HG03135 (cell line): Measurements from ENCODE around the gene KCNK15.

Experiments
- ATAC-seq: cut with Tn5 transposase; IDR thresholded peaks from one replicate; pipeline ENCODE4 v1.9.1; 2021; ENCODE audit warnings: mild to moderate bottlenecking, moderate library complexity; ENCODE audit not compliant: unreplicated experiment

Gene KCNK15

DNA sequence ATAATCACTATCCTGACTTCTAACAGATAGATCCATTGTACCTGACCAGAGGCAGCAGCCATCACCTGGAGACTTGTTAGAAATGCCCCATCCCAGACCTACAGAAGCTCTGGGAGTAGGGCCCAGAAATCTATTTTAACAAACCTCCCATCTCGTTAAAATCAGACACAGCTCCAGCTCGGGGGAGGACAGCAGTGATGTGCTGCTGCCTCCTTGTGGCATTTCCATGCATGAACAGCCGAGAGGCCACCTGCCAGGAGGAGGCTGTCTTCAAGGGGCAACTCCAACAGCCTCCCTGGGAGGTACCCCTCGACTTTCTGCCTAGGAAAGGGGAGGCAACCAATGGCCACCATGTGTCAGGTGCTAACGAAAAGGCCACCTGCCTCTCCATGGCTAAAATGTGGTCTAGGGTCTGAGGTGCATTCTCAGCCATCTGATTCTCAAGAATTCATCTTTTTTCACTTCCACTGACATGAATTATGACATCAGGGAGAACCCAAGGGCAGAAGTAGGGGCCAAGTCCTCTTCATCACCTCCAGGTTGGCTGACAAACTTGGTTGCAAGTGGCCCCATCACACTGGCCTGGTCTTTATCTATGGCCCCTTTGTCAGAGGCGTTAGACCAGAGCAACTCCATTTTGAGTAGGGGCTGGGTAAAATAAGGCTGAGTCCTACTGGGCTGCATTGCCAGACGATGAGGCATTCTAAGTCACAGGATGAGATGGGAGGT, 12.2 kb upstream of the KCNK15 start:
- ATAC-seq: no peak

GRCh38 chr20:44734938-44735337, 10.7 kb upstream of the KCNK15 start:
- no peak for ATAC-seq

- ATAC-seq: no peak
These were observed 9.9 kb upstream of the KCNK15 start for GRCh38 chr20:44735816-44736169.

DNA sequence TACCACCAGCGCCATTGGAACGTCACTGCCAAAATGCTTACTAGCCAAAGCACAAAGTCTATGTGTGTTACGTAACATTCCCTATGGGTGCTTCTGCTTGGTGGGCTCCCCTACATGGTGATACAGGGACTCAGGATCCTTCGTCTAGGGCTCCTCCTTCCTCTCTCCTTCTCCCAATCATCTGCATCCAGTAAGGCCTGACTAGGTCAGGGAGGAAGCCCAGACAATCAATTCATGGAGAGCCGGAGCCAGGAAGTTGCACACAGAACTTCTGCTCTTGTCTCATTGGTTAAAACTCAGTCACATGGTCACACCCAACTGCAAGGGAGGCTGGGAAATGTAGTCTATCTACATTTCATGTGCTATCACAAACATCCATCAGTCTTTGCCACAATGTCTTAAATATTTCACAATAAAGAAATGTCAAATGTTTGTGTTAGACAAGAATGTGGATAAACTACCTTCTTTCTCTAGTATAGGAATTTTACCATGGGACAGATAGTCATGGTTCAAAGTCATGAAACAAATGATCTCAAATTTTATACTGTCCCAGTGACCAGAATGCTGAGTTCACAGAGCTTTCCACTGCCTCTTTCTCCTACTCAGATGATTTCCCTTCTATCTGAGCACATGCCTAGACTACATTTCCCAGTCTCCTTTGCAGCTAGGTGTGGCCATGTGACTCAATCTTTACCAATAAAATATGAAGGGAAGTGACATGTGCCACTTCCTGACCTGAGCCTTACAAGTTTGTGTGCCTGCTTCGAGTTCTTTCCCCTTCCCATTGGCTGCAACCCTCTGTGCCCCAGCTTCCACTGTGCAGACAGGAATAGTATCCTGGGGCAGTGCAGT, 9.3 kb upstream of the KCNK15 start:
- ATAC-seq: no peak

DNA sequence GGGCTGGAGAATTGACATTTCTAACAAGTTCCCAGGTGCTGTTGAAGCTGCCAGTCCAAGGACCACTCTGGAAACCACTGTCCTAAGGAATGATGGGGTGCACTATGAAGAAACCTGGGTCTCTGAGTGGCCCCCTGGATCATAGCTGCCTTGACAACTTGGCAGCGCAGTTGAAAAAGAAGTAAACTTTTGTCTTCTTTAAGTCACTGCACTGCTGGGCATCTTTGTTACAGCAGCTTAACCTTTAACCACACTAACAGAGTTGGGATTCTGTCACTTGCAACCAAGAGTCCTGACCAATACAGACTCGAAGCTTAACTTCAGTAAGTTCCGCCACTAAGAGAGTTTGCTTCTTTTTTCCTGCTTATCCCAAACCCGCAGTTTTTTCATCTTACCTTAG, 8.5 kb upstream of the KCNK15 start:
- ATAC-seq: no peak

- ATAC-seq: no peak
These were observed 6.7 kb upstream of the KCNK15 start for GRCh38 chr20:44738813-44739477.

- ATAC-seq: no peak
These were observed 5.7 kb upstream of the KCNK15 start for GRCh38 chr20:44739942-44740341.

DNA sequence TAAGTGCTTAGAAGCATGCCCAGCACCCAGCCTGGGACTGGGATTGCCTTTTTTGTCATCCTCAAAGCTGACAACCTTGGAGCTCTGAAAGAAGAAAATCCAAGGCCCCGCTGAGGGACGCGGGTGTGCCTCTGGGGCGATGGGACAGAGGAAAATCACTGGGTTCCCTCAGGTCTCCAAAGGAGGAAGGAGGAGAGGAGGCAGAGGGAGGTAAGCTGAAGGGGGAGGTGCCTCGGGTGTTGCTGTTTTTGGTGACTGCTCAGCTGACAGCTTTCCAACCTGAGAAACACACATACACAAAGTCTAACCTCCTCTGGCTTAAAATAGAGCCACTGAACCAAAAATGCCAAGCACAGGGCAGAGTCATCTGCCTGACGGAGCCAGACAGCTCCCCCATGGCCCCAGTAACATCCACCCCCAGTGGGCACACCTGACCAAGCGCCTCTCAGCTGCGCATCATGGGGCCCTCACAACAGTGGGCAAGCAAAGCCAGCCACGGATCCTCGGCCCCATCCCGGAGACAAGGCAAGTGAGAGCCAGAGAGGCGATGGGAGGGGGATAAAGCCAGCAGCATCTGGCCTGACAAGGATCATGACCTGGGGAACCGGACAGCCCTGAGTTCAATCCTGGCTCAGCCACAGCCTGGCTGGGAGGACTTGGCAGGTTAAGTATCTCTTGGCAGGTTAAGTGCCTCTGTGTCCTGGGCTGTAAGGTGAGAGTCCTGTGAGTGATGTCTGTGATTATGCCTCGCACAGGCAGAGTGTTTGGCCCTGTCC, 3.2 kb upstream of the KCNK15 start:
- ATAC-seq: no peak

- no peak for ATAC-seq
These were observed 2.5 kb upstream of the KCNK15 start for GRCh38 chr20:44743080-44743701.

DNA sequence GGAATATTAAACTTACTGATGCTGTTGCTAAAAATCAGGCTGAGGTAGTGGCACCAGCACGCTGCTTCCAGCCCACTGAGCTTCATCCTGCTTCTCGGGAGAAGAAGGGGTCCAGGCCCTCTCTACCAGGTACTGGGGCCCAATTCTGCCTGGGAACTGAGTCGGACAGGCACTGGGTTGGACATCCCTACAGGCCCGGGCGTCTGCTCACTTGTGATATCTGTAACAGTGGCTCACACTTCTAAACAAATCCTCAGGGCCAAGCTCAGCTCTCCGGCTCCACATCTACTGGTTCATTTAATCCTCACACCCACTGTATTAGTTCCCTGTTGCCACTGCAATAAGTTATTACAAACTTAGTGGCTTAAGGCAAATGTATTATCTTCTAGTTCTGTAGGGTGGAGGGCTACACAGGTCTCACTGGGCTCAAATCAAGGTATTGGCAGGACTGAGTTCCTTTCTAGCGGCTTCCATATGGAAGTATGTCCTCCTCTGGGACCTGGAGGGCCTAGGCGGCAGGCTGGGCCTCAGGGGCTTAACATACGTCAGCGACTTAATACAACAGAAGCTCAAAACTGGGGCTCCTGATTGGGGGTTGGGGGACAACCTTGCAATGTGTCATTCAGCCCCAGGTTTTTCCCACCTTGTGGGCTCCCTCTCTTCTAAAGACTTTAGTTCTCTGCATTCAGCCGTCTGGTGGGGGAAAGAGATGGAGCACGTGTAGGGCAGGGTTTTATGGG, 1.6 kb upstream of the KCNK15 start:
- ATAC-seq: no peak

DNA sequence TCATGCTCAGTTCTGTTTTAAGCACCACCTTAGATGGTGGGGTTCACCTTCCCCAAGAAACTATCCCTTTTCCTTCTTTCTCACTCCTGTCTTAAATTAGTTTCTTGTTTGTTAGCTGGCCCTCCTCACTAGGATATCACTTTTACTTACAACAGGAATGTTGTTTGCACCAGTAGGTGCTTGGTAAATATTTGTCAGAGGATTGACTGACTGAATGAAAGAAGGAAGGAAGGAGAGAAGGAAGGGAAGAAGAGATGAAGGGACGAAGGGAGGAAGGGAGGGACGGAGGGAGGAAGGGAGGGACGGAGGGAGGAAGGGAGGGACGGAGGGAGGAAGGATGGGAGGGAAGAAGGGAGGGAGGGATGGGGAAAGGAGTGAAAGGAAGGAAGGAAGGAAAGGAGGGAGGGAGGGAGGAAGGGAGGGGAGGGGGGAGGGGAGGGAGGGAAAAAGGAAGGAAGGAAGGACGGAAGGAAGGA, 505 bp upstream of the KCNK15 start:
- ATAC-seq: no peak

DNA sequence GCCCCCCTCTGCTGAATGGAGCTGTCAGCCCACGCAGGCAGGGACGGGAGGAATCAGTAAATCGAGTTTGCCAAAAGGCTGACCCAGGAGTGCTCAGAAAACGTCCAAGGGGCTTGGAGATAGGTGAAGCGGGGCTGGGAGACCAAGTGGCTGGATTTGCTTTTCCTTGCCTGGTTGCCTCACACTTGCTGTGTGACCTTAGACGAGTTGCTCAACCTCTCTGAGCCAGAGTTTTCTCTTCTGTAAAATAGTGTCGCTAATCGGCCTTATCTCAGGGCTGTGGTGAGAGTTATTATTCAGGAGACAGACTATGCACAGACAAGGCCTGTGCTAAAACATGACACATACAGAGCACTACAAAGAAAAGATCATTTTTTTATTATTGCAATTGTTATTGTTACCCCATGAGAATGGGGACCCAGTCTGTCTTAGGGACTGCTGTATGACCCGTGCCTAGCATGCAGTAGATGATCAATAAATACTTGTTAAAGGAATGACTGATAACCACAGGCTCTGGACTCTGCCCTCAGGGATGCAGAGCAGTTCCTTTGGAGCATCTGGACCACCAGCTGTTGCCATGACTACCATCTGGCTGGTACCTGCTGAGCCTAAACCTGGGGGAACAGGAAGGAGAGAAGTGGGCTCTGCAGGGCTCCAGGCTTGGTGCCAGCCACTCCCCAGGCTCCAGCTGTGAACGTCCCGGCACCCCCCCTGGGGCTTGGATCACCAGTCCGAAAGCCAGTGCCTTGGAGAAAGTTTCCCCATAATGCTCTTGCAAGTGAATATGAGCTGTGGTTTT, 901 bp downstream of the KCNK15 start:
- no peak for ATAC-seq

DNA sequence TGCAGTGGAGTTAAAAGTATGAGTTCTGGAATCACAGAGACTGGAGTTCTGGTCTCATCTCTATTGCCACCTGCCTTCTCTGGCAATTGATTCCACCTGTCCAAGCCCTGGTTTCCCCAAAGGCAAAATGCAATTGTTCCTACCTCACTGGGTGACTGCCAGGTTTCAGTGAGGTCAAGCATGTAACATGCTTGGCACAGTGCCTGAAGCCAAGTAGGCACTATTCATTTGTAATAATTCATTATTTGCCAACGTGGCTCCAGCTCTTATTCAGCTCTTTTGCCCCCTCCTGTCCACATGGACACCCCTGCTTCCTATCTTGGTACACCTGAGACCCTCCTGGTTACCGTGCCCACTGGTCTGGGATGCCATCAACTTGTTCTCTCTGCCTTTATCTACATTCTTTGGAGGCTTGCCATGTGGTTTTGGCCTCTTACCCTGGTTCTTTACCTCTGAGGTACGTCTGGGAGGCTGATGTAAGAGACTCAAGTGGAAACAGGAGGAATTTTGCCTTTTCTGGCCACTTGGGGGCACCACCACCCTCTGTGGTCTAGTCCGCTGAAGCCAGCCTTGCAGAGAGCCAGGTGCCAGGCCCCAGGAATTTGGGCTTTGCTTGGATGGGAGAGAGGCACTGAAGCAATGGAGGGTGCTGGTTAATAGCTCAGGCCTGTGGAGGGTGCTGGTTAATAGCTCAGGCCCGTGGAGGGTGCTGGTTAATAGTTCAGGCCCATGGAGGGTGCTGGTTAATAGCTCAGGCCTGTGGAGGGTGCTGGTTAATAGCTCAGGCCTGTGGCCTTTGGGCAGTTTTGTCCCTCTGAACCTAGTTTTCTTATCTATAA, 1.7 kb downstream of the KCNK15 start:
- no peak for ATAC-seq

GRCh38 chr20:44748005-44748370, 2.3 kb downstream of the KCNK15 start:
- no peak for ATAC-seq

GRCh38 chr20:44750081-44750805, 4.6 kb downstream of the KCNK15 start:
- no peak for ATAC-seq

DNA sequence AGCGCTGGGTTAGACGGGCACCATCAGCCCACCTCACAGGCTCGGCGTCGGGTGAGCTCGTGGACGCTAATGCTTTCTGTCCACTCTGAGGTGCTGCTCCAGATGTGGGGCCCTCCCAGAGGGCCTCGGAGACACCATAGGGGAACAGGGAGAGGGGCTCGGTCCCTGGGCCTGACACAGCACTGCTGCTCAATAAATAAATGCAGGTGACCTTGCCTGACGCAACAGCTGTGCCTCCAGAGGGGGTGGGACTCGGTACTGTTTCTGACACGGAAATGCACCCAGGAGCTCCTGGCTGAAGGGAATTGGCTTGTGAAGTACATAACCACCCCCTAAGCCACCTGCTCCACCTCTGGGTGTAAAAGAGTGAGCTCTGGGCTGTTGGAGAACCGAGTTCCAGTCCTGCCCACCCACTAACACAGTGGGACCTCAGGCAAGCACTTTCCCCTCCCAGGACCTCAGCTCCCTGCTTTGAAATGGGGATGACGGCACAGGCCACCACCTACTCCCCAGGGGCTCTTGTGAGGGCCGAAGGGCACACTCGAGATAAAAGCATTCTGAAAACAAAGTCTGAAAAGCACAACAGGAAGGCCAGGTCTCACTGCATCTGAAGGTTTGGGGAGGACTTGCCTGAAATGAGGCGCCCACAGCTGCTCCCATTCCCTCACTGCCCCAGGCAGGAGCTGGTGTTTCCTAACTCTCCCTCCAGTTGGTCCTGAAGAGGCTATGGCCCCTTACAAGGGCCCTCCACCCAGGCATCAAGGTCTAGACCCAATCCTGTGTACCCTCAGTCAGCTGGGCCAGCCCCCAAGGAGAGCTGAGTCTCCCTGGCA, 6.7 kb downstream of the KCNK15 start:
- ATAC-seq: no peak

- no peak for ATAC-seq
These were observed 8.9 kb downstream of the KCNK15 start for GRCh38 chr20:44754554-44754953.
